DLD1 (cell line): Measurements from ENCODE around the gene SMIM23.

Experiments used
- in situ Hi-C: cut with HindIII; loops from 2 replicates; pipeline ENCODE4 v1.10.0; 2017; ENCODE audit warnings: low sequenced_read_pairs

Gene SMIM23

GRCh38 chr5:171813270-171813669 lies 27.7 kb downstream of the SMIM23 start:
- in situ Hi-C loops: no loop called here

GRCh38 chr5:171813813-171814490 lies 28.3 kb downstream of the SMIM23 start:
- in situ Hi-C loops: no loop called here

GRCh38 chr5:171816666-171817065 lies 31.0 kb downstream of the SMIM23 start:
- in situ Hi-C loops: no loop called here

- in situ Hi-C loops: no loop called here
Observed at GRCh38 chr5:171820561-171820960, 34.9 kb downstream of the SMIM23 start.

- in situ Hi-C loops: no loop called here
Observed at GRCh38 chr5:171821286-171821685, 35.7 kb downstream of the SMIM23 start.

- in situ Hi-C loops: no loop called here
Observed at GRCh38 chr5:171823269-171823668, 37.7 kb downstream of the SMIM23 start.

- in situ Hi-C loops: no loop called here
Observed at GRCh38 chr5:171825051-171825450, 39.4 kb downstream of the SMIM23 start.

- in situ Hi-C loops: no loop called here
Observed at GRCh38 chr5:171826132-171826531, 40.5 kb downstream of the SMIM23 start.

- in situ Hi-C loops: no loop called here
Observed at GRCh38 chr5:171827162-171827561, 41.5 kb downstream of the SMIM23 start.

- in situ Hi-C loops: no loop called here
Observed at GRCh38 chr5:171830686-171831085, 45.1 kb downstream of the SMIM23 start.

GRCh38 chr5:171832775-171833174 lies 47.2 kb downstream of the SMIM23 start:
- in situ Hi-C loops: no loop called here

- in situ Hi-C loops: no loop called here
Observed at GRCh38 chr5:171834461-171834860, 48.8 kb downstream of the SMIM23 start.

GRCh38 chr5:171835066-171835465 lies 49.4 kb downstream of the SMIM23 start:
- in situ Hi-C loops: no loop called here

- in situ Hi-C loops: no loop called here
Observed at GRCh38 chr5:171837522-171837921, 51.9 kb downstream of the SMIM23 start.

GRCh38 chr5:171838066-171838465 lies 52.4 kb downstream of the SMIM23 start:
- in situ Hi-C loops: no loop called here

- in situ Hi-C loops: no loop called here
Observed at GRCh38 chr5:171839112-171839511, 53.5 kb downstream of the SMIM23 start.

- in situ Hi-C loops: no loop called here
Observed at GRCh38 chr5:171840066-171840465, 54.4 kb downstream of the SMIM23 start.
